ENCODE data around the gene CARMIL3.

CARMIL3 gene

DNA sequence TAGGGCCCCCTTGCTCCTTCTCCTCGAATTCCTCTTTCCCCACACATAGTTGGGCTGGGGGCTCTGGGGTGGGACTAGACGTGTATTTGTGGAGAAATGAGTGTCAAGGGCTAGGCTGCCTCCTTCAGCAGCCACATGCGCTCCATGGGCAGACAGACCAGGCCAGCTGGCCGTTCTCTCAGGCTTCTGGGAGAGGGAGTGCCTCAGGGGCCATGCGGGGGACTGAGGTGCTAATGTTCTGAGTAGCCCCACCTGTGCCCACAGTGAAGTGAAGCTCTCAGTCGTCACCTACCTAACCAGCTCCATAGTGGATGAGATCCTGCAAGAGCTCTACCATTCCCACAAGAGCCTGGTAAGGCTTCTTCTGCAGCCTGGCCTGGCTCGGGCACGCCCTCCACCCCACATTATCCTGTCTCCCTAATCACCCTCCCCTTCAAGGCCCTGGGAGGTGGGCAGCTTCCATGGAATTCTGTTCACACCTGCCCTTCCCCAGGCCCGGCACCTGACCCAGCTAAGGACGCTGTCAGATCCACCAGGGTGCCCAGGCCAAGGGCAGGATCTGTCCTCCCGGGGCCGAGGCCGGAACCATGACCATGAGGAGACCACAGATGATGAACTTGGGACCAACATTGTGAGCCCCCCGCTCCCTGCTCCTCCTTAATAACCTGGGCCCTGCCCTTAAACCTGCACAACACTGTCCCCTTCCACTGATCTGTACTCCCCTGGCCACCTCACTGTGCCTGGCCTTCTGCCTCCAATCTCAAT lies 10.6 kb downstream of the CARMIL3 start:
- no peak for DNase-seq

DNA sequence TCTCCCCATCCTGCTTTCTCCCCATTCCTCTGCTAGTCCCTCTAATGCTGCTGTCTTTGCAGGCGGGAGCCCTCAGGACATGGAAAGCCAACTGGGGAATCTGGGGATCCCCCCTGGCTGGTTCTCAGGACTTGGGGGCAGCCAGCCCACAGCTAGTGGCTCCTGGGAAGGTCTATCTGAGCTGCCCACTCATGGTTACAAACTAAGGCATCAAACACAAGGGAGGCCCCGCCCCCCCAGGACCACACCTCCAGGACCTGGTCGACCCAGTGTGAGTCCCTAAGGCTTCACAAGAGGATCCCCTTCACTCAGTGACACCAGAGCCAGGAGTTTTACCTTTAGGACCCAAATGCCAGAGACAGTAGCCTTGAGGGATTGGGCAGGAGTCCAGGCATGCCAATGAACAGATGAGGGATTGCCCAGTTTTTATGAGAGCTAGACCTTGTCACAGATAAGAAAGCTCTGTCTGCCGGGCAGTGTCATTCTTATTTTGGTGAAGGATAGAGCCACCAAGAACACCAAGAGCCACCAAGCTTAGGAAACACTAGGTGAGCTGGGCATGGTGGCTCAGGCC lies 11.5 kb downstream of the CARMIL3 start:
- no peak for DNase-seq

DNA sequence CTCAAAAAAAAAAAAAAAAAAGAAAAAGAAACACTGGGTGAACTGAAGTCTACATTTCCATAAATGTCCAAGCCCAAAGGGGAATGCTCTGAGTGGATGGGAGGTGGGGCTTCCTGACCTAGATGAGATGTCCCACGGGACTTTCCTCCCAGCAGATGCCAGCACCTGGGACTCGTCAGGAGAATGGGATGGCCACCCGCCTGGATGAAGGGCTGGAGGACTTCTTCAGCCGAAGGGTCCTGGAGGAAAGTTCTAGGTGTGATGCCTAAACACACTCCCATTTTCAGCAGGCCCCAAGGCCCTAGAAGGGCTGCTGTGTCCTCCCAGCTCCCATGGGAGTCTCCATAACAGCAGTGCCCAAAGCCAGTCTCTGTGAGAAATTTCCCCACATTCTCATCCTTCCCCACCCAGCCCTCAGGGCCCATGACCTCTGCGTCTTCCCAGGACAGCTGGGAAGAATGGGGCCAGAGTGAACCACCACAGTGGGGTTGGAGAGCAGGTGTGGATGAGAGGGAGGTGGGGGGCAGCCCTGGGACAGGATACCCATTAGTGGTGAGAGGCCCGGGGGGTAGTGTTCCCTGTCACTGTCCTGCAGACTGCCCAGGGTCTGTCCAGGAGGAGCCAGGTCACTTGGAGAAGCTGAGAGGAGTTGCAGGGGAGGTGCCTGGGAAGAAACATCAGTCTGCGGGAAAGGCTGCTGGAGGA lies 12.4 kb downstream of the CARMIL3 start:
- DNase-seq: no peak

DNA sequence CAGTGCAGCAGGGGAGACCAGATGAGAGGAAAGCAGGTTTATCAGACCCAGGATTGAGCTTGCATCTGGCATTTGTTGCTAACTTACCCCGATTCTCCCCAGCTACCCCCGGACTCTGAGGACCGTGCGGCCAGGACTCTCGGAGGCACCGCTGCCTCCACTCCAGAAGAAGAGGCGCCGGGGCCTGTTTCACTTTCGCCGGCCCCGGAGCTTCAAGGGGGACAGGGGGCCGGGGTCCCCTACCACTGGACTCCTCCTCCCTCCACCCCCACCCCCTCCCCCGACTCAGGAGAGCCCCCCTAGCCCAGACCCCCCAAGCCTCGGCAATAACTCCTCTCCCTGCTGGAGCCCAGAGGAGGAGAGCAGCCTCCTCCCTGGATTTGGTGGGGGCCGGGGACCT lies 13.0 kb downstream of the CARMIL3 start:
- no peak for DNase-seq

DNA sequence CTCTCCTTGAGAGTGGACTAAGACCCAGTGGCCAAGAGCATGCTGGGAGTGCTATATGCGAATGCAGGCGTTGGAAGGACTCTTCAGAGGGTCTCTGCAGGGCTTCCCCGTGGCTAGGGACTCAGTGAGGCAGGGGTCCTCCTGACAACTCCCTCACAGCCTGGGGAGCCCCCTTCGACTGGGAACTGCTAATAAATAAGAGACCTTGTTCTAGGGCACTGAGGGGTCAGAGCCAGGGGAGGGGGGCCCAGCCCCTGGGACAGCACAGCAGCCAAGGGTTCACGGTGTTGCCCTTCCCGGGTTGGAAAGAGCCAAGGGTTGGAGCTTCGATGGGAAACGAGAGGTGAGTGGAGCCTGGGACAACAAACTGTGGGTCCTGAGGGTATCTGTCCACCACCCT lies 13.6 kb downstream of the CARMIL3 start:
- DNase-seq: no peak

DNA sequence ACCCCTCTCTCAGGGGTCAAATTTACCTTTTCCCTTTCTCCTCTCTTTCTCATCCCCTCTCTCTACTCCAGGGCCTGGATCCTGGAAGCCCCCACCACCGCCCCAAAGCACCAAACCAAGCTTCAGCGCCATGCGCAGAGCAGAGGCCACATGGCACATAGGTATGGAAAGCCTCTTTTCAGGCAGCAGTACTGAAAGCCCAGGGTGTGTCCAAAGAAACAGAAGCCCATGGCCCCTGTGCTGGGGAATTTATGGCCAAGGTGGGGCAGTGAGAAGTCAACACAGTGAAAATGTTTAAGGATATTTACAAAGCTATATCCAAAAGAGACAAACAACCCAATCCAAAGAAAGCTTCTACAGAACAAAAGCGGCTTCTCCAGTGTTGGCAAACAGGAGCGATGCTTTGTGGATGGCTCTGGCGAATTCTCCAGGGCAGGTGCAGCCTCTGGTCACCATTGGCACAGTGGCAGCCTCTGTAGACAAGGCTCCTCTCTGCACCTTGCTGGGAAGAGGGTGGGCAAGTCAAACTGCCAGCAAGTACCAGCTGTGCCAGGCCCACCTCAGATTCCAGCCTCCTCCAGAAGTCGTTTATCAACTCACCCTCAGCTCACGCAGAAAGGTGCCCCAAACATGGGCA lies 14.8 kb downstream of the CARMIL3 start:
- DNase-seq: no peak

DNA sequence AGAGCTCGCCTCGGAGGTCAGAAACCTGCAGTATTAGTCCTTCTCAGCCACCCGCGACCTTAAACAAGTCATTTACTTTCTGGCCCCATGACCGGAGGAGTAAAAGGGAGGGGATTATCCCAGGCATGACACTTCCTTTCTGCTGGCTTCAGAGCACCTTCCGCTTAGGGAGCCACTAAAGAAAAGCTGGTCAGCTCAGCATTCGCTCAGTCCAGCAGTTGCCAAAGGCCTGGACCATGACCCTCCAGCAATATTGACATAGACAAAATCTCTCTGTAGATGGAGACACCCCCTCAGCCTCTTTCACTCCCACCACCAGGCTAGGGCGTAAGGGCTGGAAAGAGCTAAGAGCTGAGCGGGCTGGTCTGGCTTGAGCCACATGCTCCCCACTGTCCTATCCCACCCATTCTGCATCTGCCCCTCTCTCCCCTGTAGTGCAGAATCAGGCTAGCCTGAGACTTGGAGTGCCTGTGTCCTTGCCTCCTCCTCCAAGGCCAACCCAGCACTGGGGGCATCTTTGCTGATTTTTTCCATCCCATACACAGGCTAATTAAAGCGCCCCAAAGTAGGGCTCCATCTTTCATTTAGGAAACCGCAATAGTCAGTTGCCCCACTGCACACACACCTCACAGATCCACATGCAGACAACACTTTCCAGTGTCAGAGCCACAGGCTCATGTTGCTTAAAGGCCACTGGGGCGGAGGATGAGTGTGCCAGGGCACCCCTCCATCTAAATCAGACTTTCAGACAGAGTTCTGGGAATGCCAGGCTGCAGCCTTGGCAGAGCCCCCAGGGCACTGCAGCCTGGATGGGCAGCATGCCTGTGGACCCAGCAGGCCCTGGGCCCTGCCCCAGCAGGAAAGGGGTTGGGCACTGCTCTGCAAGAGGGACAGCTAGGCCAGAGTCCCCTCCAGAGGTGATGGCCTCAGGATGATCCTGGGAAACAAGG lies 15.6 kb downstream of the CARMIL3 start:
- no peak for DNase-seq

DNA sequence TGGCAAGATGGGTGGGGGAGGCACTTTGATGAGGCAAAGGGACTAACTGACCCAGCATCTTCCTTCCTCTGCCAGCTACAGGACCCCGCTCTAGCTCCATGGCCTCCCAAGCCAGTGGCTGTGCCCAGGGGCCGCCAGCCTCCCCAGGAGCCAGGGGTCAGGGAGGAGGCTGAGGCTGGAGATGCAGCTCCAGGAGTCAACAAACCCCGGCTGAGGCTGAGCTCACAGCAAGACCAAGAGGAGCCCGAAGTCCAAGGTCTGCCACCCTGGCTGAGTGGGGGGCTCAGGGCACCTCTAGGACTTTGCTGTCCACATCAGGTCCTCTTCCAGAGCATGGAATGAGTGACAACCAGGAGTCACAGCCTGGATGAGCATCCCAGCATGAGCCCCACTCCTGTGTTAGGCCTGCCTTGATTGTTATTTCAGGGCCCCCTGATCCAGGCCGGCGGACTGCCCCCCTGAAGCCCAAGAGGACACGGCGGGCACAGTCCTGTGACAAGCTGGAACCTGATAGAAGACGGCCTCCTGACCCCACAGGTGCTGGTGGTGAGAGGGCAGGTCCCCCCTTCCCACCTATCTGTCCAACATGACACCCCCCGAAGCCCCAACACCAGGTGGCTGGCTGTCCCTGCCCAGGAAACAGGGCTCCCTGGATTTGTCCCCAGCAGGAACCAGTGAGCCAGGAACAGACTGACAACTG lies 17.1 kb downstream of the CARMIL3 start:
- no peak for DNase-seq

DNA sequence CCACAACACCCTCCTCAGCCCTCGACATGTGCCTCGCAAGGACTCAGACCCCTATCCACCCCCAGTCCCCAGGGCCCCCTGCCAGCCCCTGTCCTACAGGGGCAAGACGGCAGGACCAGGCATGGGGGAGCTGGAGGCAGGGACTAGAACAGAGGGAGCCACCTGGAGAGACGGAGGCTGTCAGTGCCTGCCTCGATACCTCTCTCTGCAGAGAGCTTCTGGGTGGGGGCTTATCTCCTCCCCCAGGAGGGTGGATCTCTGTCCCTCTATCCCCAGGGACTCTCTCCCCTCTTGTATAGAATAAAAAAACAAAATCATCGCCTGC lies 17.6 kb downstream of the CARMIL3 start:
- no peak for DNase-seq

DNA sequence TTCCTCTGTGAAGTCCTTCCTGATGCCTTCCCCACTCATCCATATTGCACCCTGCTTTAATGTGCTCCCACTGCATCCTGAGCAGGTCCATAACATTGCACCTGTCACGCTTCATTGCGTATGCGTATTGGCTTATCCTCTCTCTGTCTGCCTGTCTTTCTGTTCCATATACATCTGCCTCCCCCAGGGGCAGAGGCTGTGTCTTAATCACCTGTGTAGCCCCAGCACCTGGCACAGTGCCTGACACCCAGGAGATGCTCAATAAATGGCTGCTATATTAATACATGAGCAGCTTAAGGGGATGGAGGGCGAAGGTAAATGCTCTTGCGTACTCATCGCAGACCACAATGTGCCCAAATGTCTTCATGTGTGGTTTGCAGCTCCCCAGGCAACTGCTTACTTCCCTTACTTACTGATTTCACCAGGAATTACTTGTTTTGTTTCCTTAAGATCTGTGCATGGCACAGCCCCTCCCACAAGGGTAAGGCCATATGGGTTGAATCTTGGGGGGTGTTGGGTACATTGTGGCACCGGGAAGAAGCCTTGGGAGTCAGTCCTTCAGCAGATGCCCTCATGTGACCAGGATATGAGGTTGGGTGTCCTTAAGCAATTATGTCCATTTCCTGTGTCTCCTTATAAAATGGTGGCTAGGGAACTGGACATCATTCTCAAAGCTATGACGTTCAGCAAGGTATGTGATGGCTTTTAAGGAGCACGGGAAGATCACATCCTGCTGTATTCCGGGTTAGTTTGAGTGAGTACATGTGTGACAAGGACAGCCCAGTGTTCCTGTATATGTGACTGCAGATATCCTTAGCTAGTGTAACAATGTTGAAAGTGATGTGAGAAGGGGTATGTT lies 18.7 kb downstream of the CARMIL3 start:
- DNase-seq: no peak

DNA sequence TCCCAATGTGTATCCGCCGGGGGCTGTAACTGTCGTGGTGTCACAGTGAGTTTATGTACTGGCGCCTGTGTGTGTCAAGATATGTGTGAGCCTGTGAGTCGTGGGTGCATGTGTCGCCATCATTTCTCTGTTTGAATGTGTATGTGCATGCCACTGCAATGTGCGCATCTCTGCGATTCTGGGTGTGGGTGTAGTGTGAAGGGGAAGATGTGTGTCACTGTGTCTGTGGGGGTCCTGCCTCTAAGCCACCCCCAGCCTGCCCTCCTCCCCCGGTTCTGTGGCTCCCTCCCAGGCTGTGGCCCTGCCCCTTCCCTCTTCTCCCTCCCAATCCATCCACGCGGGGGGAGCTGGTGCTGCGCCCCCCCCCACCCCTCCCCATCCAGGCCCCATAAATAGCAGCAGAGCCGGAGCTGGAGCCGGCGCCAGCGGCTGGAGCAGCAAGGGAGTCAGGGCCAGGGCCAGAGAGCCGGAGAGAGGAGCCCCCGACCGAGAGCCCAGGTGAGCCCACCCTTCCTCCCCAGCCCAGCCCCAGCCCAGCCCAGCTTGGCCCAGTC lies 19.4 kb downstream of the CARMIL3 start, which contains the start of gene CPNE6:
CPNE6 (plus strand) TSS at position 419 of the 554 bp plus-strand sequence. CDS start 1,375 bp downstream, outside the sequence.
- no peak for DNase-seq

DNA sequence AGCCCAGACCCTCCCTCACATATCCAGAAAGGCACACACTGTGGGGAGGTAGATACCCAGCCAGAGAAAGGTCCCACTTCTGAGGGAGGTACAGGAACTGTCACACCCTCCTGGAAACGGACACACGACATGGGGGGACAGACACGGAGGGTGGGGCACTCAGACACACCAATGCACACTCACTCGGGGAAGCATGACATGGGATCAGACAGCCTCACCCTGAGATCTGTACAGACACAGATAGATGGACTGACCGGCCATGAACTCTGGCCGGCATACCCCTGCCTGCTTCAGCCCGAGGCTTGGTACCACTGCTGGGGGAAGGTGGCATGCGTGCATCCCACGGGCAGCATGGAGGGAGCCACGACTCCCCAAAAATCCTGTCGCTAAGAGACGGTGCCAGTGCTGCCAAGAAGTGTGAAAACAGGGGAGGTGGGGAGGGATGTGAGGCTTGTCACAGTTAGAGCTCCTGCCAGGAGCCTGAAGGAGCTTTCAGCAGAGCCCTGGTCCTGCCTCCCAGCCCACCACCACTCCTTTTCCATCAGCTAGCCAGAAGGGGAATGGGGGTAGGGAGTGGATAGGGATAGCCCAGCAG lies 20.1 kb downstream of the CARMIL3 start:
- DNase-seq: no peak

DNA sequence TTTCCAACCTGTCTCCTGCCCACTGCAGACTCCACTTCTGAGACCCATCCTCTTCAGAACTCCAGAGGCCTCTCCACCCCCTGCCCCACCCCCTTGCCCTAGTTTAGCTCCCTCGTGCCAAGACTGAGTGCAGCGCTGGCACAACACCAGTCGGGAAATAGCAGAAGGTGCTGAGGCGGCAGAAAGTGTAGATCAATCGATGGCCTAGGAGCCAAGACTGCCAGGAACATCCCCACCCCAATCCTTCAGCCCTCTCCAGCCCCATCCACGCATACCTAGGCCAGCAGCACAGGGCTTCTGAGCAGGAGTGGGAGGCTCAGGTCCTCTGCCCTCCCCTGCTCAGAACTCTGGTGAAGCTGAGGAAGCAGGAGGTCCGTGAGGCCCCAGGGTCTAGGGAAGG lies 20.6 kb downstream of the CARMIL3 start:
- DNase-seq: no peak

DNA sequence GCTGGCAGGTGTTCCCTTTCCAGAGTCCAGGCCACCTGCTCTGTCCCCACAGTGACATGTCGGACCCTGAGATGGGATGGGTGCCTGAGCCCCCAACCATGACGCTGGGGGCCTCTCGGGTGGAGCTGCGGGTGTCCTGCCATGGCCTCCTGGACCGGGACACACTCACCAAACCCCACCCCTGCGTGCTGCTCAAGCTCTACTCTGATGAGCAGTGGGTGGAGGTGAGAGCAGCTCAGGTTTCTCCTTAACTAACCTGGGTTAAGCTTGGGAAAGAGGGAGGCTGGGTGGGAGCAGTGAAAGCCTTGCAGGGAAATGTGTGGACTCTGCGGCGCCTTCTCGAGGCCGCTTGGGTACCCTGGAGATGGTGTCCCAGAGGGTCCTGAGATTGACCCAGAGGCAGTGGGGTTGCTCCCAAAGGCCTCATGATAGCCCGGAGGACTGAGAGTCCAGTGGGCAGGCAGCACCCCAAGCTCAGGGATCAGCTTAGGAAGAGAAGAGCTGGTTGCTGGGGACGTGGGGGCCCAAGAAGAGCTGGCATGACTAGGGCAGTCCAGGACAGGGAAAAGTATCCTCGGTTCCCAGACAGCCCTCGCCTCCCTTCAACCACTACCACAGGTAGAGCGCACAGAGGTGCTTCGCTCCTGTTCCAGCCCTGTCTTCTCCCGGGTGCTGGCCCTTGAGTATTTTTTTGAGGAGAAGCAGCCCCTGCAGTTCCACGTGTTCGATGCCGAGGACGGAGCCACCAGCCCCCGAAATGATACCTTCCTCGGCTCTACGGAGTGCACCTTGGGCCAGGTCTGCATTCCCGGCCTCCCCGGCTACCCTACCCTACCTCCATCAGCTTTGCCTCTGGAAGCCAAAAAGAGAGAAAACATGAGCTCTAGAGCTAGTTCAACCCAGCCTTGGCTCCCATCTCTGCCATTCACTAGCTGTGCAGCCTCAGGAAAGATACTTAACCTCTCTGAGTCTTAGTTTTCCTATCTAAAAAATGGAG lies 21.4 kb downstream of the CARMIL3 start:
- DNase-seq: no peak

DNA sequence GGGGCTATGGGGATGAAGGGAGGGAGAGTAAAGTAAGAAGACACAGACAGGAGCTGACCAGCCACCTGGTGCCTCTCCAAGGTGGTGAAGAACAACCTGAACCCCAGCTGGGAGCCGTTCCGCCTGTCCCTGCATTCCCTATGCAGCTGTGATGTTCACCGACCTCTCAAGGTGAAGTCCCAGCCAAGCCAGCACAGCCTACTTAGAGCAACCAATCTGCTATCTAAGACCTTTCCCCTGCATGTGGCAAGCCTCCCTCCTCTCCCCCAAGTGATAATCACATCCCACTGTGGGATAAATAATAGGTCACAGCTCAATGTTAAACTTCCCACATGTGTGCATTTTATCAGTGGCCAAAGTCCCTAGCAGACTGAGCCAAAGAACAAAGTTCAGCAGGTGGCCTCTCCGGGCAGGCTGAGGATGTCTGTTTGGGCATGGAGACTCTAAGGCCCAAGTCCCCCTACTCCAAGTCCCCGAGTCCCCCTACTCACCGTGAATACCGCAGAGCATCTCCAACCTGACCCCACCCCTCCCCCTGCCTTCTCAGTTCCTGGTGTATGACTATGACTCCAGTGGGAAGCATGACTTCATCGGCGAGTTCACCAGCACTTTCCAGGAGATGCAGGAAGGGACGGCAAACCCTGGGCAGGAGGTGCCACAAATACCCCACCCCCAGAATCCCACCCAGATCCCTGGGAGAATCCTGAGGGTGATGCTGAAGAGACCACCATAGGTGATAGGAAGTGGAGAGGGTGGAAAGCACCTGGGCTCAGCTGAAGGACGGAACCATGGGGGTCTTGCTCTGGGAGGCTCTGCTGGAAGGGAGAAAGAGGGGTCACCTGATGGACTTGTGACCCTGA lies 23.0 kb downstream of the CARMIL3 start:
- DNase-seq: no peak

DNA sequence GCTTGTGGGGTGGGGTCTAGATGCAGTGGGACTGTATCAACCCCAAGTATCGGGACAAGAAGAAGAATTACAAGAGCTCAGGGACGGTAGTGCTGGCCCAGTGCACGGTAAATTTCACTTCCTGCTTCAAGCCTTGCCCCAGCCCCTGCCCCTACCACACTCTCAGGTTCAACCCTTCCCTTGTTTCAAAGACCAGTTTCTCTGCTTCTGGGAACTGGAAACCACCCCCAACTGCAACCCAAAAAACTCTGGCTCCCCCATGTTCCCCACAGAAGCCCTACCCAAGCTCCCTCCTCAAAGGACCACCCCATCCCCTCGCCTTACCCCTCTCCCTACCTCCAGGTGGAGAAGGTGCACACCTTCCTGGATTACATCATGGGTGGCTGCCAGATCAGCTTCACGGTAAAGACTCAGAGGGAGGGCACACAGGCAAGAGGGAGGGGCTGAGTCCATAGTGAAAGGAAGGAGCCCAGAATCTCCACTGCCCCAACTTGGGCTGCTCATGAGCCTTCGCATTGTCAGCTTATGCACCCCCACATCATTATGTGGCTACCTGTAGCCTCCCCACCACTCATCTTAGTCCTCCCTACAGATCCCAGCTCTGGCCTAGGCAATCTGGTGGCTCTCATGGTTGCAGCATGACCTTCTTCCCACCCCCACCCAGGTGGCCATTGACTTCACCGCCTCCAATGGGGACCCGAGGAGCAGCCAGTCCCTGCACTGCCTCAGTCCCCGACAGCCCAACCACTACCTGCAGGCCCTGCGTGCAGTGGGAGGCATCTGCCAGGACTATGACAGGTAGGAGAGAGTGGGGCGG lies 23.9 kb downstream of the CARMIL3 start:
- DNase-seq: no peak

DNA sequence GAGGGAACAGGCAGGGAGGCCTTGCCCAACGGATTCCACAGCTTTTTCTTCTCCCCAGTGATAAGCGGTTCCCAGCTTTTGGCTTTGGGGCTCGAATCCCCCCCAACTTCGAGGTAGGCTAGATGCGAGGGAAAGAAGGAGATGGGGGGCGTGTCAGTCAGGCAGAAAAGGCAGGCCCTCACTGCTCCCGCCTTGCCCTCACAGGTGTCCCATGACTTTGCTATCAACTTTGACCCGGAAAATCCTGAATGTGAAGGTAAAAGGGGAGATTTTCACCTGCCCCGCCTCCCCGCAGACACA lies 24.4 kb downstream of the CARMIL3 start:
- no peak for DNase-seq
